GM12891 (cell line): Measurements from ENCODE around the gene TTN.

ENCODE experiments used
- DNase-seq: peaks from one replicate; pipeline ENCODE4 v3.0.0; 2011; ENCODE audit warnings: low spot score; ENCODE audit not compliant: insufficient read length
- FAIRE-seq: peaks from 2 replicates; lab custom pipeline; 2011; peaks lifted over from hg19 to GRCh38; lab: Jason Lieb, UNC
- PAX5 ChIP-seq: IDR thresholded peaks from 2 replicates; pipeline ENCODE4 v1.6.1; 2011; ENCODE audit warnings: low read length, moderate library complexity, mild to moderate bottlenecking; ENCODE audit not compliant: insufficient read depth, severe bottlenecking
- POLR2A ChIP-seq: IDR thresholded peaks from 2 replicates; pipeline ENCODE4 v1.6.1; 2011; ENCODE audit warnings: low read depth, low read length, control low read depth
- POLR2AphosphoS5 ChIP-seq: IDR thresholded peaks from 2 replicates; pipeline ENCODE4 v1.6.1; 2011; ENCODE audit warnings: low read depth, low read length, control low read depth
- POU2F2 ChIP-seq: IDR thresholded peaks from 2 replicates; pipeline ENCODE4 v1.6.1; 2011; ENCODE audit warnings: low read depth, mild to moderate bottlenecking, control low read depth, low read length, moderate library complexity
- SPI1 ChIP-seq: IDR thresholded peaks from 2 replicates; pipeline ENCODE4 v1.6.1; 2011; ENCODE audit warnings: low read depth, low read length, control low read depth
- TAF1 ChIP-seq: IDR thresholded peaks from 2 replicates; pipeline ENCODE4 v1.6.1; 2011; ENCODE audit warnings: low read depth, low read length, control low read depth

TTN gene

DNA sequence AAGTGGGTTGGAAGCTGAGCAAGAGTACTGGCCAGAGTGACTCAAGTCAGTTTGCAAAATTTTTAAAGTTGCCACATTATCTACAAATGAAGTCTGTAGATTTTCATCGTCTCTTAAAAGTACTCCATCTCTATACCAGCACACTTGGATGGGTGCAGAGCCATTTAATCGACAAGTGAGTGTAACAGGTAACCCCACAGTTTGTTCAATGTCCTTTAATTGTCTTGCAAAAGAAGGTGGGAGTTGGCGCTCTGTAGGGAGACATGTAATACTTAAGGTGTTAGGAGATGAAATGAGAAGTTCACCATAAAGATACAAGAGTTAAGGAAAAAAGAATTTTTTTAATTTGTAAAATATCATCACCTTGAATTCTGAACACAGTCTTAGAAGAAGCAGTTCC, 84.9 kb downstream of the TTN start:
- no peak for DNase-seq
- FAIRE-seq, result no peak
- TF ChIP-seq PAX5 (no peak), SPI1 (no peak), POLR2A (no peak), POU2F2 (no peak), TAF1 (no peak), POLR2AphosphoS5 (no peak)

GRCh38 chr2:178718988-178719387, 88.2 kb downstream of the TTN start:
- no peak for FAIRE-seq
- DNase-seq, result no peak
- TF ChIP-seq POLR2AphosphoS5 (no peak), POU2F2 (no peak), PAX5 (no peak), TAF1 (no peak), POLR2A (no peak), SPI1 (no peak)

DNA sequence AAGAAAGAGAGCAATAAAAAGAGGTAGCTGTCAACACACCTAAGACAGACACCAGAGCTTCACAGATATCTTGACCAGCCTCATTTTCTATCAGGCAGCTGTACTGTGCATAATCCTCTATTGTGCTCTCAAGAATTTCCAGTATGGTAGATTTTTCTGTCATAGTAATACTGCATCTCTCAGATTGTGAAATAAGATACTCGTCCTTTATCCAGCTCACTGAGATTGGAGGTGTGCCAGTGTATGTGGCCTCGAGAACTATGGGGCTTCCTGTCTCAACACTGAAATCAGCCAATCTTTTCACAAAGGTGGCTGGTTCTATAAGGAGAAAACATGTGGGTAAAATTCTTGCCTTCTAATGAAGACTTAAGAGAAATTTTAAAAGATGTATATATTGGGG, 88.9 kb downstream of the TTN start:
- FAIRE-seq (no peak), DNase-seq (no peak)

DNA sequence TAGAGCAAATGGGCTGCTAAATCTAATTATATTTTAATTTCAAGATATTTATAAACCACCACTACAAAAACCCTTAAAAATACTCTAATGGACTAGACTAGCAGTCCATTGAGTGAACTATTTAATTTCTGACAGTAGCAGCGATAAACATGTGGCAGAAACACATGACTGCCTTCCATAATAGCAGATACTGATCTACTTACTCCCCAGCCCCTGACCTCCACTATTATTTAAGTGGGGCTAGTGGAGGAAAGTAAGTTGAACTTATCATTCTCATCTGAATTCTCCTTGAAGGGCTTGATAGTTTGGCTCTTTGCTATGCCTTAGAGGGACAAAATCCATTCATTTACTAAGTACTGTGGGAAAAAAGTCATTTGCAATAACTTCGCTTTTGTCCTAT, 90.8 kb downstream of the TTN start:
- no peak for FAIRE-seq
- no peak for TF ChIP-seq PAX5
- TF ChIP-seq POU2F2, result no peak
- no peak for TF ChIP-seq TAF1
- no peak for DNase-seq

More for the DNA sequence above, 88.9 kb downstream of the TTN start:
- TF ChIP-seq SPI1 (no peak), PAX5 (no peak), TAF1 (no peak), POLR2AphosphoS5 (no peak), POLR2A (no peak), POU2F2 (no peak)

- DNase-seq, result no peak
- no peak for TF ChIP-seq POU2F2
- TF ChIP-seq TAF1, result no peak
- no peak for TF ChIP-seq POLR2A
- TF ChIP-seq POLR2AphosphoS5, result no peak
- no peak for TF ChIP-seq PAX5
- no peak for TF ChIP-seq SPI1
- FAIRE-seq, result peak; percentile 43
Observed at GRCh38 chr2:178715366-178715765, 91.9 kb downstream of the TTN start.

- no peak for FAIRE-seq
- no peak for DNase-seq
Observed at GRCh38 chr2:178707476-178707875, 99.7 kb downstream of the TTN start.

DNA sequence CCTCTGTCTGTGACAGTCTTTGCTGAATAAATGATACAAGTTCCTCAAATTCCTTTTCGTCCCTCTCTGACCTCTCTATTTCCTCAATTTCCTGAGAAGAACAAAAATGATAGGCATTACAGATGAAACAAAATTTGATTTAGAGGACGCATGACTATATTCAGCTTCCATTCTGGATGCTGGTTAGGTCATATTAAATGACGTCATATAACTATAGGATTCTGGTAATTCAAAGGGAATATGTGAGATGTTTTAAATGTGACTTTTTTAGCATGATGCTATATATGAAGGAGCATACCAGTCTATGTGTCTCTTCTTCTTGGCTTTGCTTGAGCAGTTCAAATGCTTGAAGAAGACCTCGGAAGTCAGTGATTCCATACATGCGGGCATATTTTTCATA, 102.3 kb downstream of the TTN start:
- DNase-seq (no peak), FAIRE-seq (no peak)
- TF ChIP-seq PAX5 (no peak), POLR2A (no peak), TAF1 (no peak), SPI1 (no peak), POU2F2 (no peak), POLR2AphosphoS5 (no peak)

More at GRCh38 chr2:178707476-178707875, 99.7 kb downstream of the TTN start:
- TF ChIP-seq POU2F2 (no peak), SPI1 (no peak)

GRCh38 chr2:178702361-178702760, 104.9 kb downstream of the TTN start:
- FAIRE-seq (no peak), DNase-seq (no peak)
- no peak for TF ChIP-seq POLR2A
- no peak for TF ChIP-seq TAF1
- no peak for TF ChIP-seq PAX5
- no peak for TF ChIP-seq POU2F2
- no peak for TF ChIP-seq SPI1
- no peak for TF ChIP-seq POLR2AphosphoS5

DNA sequence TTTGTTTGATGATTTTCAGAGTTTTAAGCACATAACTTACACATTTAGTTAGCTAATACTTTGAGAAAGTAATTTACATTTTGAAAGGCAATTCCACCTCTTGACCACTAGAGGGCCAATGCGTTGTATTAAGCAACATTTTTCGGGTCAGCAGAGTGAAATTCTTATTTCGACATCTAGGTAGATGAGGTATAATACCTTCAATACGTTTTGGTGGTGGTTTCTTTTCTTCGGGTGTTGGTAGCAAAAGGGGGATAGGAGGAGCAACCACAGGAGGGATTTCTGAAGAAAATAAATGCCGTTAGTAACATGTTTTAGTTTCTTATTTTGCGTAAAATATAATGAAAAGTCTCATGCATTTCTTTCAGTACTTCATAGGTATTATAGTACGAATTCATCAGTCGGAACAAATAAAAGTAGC, 106.3 kb downstream of the TTN start:
- TF ChIP-seq POLR2AphosphoS5, result no peak
- TF ChIP-seq TAF1, result no peak
- no peak for TF ChIP-seq PAX5
- TF ChIP-seq POLR2A, result no peak
- TF ChIP-seq POU2F2, result no peak
- TF ChIP-seq SPI1, result no peak
- FAIRE-seq (peak; percentile 87), DNase-seq (peak; percentile 8)

- TF ChIP-seq POU2F2, result no peak
- TF ChIP-seq POLR2A, result no peak
- TF ChIP-seq PAX5, result no peak
- no peak for TF ChIP-seq TAF1
- TF ChIP-seq POLR2AphosphoS5, result no peak
- no peak for TF ChIP-seq SPI1
- no peak for DNase-seq
- no peak for FAIRE-seq
Observed at GRCh38 chr2:178700136-178700535, 107.1 kb downstream of the TTN start.

DNA sequence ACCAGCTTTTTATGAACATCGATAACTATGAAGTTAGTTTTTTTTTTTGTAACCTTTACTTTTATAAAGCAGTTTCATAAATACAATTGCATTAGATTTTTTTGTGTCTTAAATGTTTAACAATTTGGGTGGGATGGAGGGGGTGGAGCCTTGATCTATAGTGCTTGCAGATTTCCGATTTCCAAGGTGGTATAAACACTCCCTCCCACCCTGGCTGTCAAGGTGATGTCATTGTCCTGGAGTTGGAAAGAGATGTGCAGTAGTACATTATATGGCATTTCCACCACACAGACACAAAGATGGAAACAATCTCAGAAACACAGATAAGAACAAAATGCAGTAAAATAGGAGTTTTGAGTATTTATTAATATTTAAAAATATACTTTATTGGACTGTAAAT, 114.4 kb downstream of the TTN start:
- TF ChIP-seq POU2F2, result no peak
- no peak for TF ChIP-seq POLR2A
- TF ChIP-seq PAX5, result no peak
- no peak for TF ChIP-seq SPI1
- TF ChIP-seq POLR2AphosphoS5, result no peak
- no peak for TF ChIP-seq TAF1
- no peak for DNase-seq
- FAIRE-seq, result no peak
